Erythroblast (primary cell): Measurements from ENCODE around the gene CST8.

Experiments
- GATA1 ChIP-seq: IDR thresholded peaks from 2 replicates; pipeline ENCODE4 v1.6.1; 2011; ENCODE audit warnings: low read depth, mild to moderate bottlenecking, control low read depth, low read length, moderate library complexity
- POLR2A ChIP-seq: IDR thresholded peaks from 2 replicates; pipeline ENCODE4 v1.6.1; 2011; ENCODE audit warnings: mild to moderate bottlenecking, low read length

- TF ChIP-seq POLR2A (no peak), GATA1 (no peak)
Measured at GRCh38 chr20:23508449-23509229, 17.7 kb downstream of the CST8 start.
